A673 (cell line): Measurements from ENCODE around the gene DRAM1. TPM values are rescaled to one million over a fixed set of nuclear protein-coding genes. Genes with fewer than 3 reads are reported as not detected.

Experiments
- Bru-seq: library from RNA; stranded (reverse); fragments of 400-500 nt; gene quantifications from one replicate; lab custom pipeline; 2021; lab: Mats Ljungman, UMichigan
- BruChase-seq, 2 experiments: library from RNA; stranded (reverse); fragments of 400-500 nt; gene quantifications; one replicate each; lab custom pipeline; 2021; lab: Mats Ljungman, UMichigan
- BruUV-seq: library from RNA; stranded (reverse); fragments of 400-500 nt; replicated peaks from 2 replicates; lab custom pipeline; 2021; lab: Mats Ljungman, UMichigan
- CTCF ChIA-PET: fragments of 300-600 bp; sonication (Branson Sonifier 250); formaldehyde crosslinking; loops from one replicate; lab custom pipeline; 2022; ENCODE audit warnings: antibody characterized with exemption; lab: Charles Lee
- POLR2A ChIA-PET: fragments of 300-600 bp; sonication (Branson Sonifier 250); formaldehyde crosslinking; loops from one replicate; lab custom pipeline; 2022; ENCODE audit warnings: antibody characterized with exemption; ENCODE audit not compliant: low non-redundant PET; lab: Charles Lee
- DNase-seq: peaks from one replicate; pipeline ENCODE4 v3.0.0-alpha.2; 2015; ENCODE audit warnings: low spot score
- H3K27ac ChIP-seq: fragments of 200-600 bp; sonication (generic); 2 replicates; pipeline ENCODE4 v1.5.1; 2016; ENCODE audit warnings: mixed run types, low read depth, mild to moderate bottlenecking, mixed read lengths, antibody characterized with exemption, low read length; ENCODE audit not compliant: poor library complexity, severe bottlenecking
- H3K27me3 ChIP-seq: fragments of 200-600 bp; sonication (generic); replicated peaks from 2 replicates; pipeline ENCODE4 v1.6.1; 2017; ENCODE audit warnings: mixed run types, low read depth, mild to moderate bottlenecking, mixed read lengths, antibody characterized with exemption, low read length; ENCODE audit not compliant: insufficient read depth, poor library complexity
- H3K36me3 ChIP-seq: fragments of 200-600 bp; sonication (generic); 2 replicates; pipeline ENCODE4 v1.6.1; 2016; ENCODE audit warnings: mixed run types, mild to moderate bottlenecking, mixed read lengths, antibody characterized with exemption, low read length; ENCODE audit not compliant: insufficient read depth, poor library complexity, severe bottlenecking
- H3K4me1 ChIP-seq: fragments of 200-600 bp; sonication (generic); 2 replicates; pipeline ENCODE4 v1.6.1; 2017; ENCODE audit warnings: mixed run types, mild to moderate bottlenecking, mixed read lengths, antibody characterized with exemption, low read length; ENCODE audit not compliant: insufficient read depth, poor library complexity, severe bottlenecking
- H3K4me3 ChIP-seq: fragments of 200-600 bp; sonication (generic); 2 replicates; pipeline ENCODE4 v1.5.1; 2016; ENCODE audit warnings: low read depth, mixed run types, mild to moderate bottlenecking, mixed read lengths, low read length; ENCODE audit not compliant: poor library complexity, severe bottlenecking
- H3K9me3 ChIP-seq: fragments of 200-600 bp; sonication (generic); 2 replicates; pipeline ENCODE4 v1.6.1; 2016; ENCODE audit warnings: mixed run types, low read depth, mild to moderate bottlenecking, mixed read lengths, antibody characterized with exemption, low read length; ENCODE audit not compliant: poor library complexity, severe bottlenecking
- EZH2 ChIP-seq: fragments of 200-600 bp; sonication (generic); IDR thresholded peaks from 2 replicates; pipeline ENCODE4 v1.6.1; 2017; ENCODE audit warnings: borderline replicate concordance, low read depth, mild to moderate bottlenecking, mixed read lengths, antibody characterized with exemption, low read length; ENCODE audit not compliant: poor library complexity, severe bottlenecking
- intact Hi-C: fragments of 100-400 bp; cut with micrococcal nuclease; formaldehyde crosslinking; loops from one replicate; pipeline ENCODE4 v1.10.0; 2022; ENCODE audit not compliant: unreplicated experiment
- long read RNA-seq: library from polyadenylated mRNA; stranded (forward); transcript quantifications from one replicate; pipeline ENCODE4 v2.0.0, GENCODE V29; 2022
- total RNA-seq: library from RNA; stranded (reverse); gene quantifications from 2 replicates; pipeline ENCODE4 v1.2.3, GENCODE V29; 2021
- TF ChIP-seq, protein P1 (sequence below): fragments of 300-800, 200-600 bp; sonication (generic); conservative IDR thresholded peaks from 2 replicates; pipeline ENCODE4 v1.5.1; 2017; ENCODE audit warnings: low read depth, mild to moderate bottlenecking, antibody characterized with exemption, low read length, moderate library complexity, mixed read lengths

DRAM1 gene
- total RNA-seq (10.3 and 10.5 TPM in 2 replicates), Bru-seq, nascent RNA (percentile 62 among the genes with signal in this experiment), BruChase-seq, experiment 1, labeled RNA remaining after a 2-hour chase (percentile 63 among the genes with signal in this experiment), BruChase-seq, experiment 2, labeled RNA remaining after a 6-hour chase (percentile 71 among the genes with signal in this experiment)
- long read RNA-seq, transcript DRAM1-201 (7 exons, 3,519 nt) = major isoform, 8 of 29 reads
- long read RNA-seq, partial matches to known transcripts = 4 of 29 reads
- long read RNA-seq, other reads (novel, unspliced or antisense) = 17 of 29 reads

DNA sequence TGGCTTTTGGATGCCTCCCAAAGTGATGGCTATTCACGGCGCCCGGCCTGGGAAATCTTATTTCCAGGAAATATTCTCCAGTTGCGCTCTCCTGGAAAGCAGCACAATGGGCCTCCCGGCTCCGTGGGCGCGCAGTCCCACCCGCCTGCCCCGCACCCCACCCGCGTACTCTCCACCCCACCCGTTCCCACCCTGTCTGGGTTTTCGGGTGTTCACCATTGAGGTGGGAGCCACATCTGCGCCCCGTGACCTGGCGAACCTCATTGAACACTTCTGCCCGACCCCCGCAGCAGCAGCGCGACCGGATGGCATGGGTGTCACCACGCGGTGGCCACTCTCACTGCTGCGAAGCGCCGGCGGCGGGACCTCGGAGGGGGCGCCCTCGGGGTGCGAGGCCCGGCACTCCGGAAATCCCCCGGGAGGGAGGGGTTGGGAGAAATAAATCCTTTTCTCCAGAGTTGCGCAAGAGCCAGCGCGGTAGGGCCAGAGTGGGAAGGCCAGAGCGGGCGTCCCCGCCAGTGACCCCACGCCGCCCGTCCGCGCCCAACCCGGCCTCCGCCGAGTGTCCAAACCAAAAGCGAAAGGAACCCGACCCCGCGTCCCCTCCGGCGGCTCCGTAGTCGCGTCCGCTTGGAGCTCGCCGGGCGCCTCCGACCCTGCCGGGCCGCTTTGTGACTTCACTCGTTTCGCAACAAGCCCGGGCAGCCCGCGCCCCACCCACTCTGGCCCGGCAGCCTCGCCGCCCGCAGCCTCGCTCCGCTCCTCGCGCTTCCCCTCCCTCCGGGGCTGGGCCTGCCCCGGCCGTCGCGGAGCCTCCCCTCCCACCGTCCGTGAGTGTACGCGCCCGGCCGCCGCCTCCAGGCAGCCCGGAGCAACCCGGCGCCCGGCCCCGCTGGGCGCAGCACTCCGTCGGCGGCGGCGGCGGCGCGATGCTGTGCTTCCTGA lies at the start of gene DRAM1:
Gene DRAM1, plus strand, starts transcription at position 720 of the 945 bp plus-strand sequence. Its CDS starts 210 bp downstream, at position 930.
- POLR2A ChIA-PET = no interaction called here
- CTCF ChIA-PET = no interaction called here
- intact Hi-C loops = no loop called here

DNA sequence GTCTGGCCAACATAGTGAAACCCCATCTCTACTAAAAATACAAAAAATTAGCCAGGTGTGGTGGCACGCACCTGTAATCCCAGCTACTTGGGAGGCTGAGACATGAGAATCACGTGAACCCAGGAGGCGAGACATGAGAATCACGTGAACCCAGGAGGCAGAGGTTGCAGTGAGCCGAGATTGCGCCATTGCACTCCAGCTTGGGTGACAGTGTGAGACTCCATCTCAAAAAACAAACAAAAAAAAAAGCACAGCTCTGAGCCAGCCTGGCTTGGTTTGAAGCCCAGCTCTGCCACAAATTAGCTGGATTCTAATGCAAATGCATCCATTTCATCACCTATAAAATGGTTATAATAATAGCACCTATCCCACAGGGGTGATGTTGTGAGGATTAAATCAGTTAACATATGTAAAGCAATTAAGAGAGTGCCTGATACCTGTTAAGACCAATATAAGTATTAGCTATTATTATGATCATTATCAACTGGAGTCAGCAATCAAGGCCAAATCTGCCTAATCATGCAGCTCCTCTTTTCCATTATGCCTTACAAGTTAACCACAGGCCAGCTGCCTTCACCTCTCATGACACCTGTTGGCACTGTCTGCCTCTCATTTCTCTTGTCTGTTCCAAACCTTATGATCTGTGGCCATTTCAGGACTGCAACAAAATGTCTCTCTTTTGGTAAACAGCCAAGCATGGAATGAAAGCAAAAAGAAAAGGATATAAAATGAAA lies 48.8 kb upstream of the DRAM1 start:
- Histone ChIP-seq H3K36me3 (no peaks in the 10 kb centered on the region), H3K4me1 (peaks cover 3% of the 10 kb centered on the region), H3K9me3 (no peaks in the 10 kb centered on the region), H3K27ac (no peak overlapping the region), H3K4me3 (no peak overlapping the region), H3K27me3 (no peaks in the 10 kb centered on the region)
- ChIA-PET POLR2A (no interaction called here), CTCF (interaction anchor here (1.0 kb wide), 1 partner anchor 55 kb away, joined by 3 read pairs; no protein-coding TSS in a partner anchor)
- intact Hi-C loops = no loop called here
- BruUV-seq = no TSS peak
- DNase-seq = no peak
- no peak for TF ChIP-seq EZH2
- TF ChIP-seq, protein P1, sequence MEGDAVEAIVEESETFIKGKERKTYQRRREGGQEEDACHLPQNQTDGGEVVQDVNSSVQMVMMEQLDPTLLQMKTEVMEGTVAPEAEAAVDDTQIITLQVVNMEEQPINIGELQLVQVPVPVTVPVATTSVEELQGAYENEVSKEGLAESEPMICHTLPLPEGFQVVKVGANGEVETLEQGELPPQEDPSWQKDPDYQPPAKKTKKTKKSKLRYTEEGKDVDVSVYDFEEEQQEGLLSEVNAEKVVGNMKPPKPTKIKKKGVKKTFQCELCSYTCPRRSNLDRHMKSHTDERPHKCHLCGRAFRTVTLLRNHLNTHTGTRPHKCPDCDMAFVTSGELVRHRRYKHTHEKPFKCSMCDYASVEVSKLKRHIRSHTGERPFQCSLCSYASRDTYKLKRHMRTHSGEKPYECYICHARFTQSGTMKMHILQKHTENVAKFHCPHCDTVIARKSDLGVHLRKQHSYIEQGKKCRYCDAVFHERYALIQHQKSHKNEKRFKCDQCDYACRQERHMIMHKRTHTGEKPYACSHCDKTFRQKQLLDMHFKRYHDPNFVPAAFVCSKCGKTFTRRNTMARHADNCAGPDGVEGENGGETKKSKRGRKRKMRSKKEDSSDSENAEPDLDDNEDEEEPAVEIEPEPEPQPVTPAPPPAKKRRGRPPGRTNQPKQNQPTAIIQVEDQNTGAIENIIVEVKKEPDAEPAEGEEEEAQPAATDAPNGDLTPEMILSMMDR = no peak

More for the DNA sequence above, at the start of gene DRAM1:
- Histone ChIP-seq H3K27me3 (no peaks in the 10 kb centered on the region), H3K36me3 (no peaks in the 10 kb centered on the region), H3K4me1 (peaks cover 18% of the 10 kb centered on the region), H3K4me3 (peak within 1 kb of the TSS; percentile 75), H3K9me3 (no peaks in the 10 kb centered on the region), H3K27ac (peak within 1 kb of the TSS; percentile 87)
- no TSS peak for BruUV-seq
- no peak for TF ChIP-seq EZH2
- TF ChIP-seq, protein P1 = no peak
- DNase-seq = peak; percentile 88
